ENCODE measurements around the gene ADAMTS17.

DNA sequence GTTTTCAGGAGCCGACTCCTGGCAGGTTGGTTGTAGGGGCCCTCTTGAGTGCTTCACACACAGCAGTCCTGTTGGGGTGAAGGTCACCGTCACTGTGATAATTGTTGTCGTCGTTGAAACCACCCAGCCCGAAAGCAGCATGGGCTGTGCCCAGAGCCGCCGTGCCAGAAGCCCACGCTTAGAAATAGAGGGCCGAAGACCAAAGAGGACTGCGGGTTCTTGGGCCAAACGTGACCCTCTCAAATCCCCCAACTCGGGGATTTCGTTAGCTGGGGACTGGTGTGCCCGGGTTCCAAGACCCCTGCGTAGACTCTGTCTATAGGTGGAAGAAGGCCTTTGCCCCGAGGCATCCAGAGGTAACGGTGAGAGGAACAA, 7.5 kb upstream of the ADAMTS17 start:
- no peak for TF ChIP-seq CTCF (conservative IDR thresholded peaks at IDR 0.05)
- TF ChIP-seq EZH2 (IDR thresholded peaks at IDR 0.05; ENCODE audit: low read depth): no peak
